HUES48 (cell line): ENCODE results near the gene ENPP3.

Experiments
- H3K27ac ChIP-seq: one replicate; pipeline ENCODE4 v1.7.0; 2013; ENCODE audit warnings: low read depth, low read length, inconsistent platforms
- H3K27me3 ChIP-seq: 2 replicates; pipeline ENCODE4 v1.6.1; 2013; ENCODE audit warnings: mild to moderate bottlenecking, low read length; ENCODE audit not compliant: control insufficient read depth, insufficient read depth
- H3K36me3 ChIP-seq: 2 replicates; pipeline ENCODE4 v1.6.1; 2013; ENCODE audit warnings: low read length; ENCODE audit not compliant: control insufficient read depth, insufficient read depth
- H3K4me1 ChIP-seq: 2 replicates; pipeline ENCODE4 v1.6.1; 2013; ENCODE audit warnings: mild to moderate bottlenecking, low read length; ENCODE audit not compliant: control insufficient read depth, insufficient read depth
- H3K4me3 ChIP-seq: 2 replicates; pipeline ENCODE4 v1.5.1; 2013; ENCODE audit warnings: mild to moderate bottlenecking, low read depth, low read length
- H3K9ac ChIP-seq: 2 replicates; pipeline ENCODE4 v1.6.1; 2013; ENCODE audit warnings: mild to moderate bottlenecking, low read depth, low read length, moderate library complexity
- H3K9me3 ChIP-seq: 2 replicates; pipeline ENCODE4 v1.6.1; 2013; ENCODE audit warnings: low read length; ENCODE audit not compliant: control insufficient read depth, insufficient read depth

ENPP3 gene

DNA sequence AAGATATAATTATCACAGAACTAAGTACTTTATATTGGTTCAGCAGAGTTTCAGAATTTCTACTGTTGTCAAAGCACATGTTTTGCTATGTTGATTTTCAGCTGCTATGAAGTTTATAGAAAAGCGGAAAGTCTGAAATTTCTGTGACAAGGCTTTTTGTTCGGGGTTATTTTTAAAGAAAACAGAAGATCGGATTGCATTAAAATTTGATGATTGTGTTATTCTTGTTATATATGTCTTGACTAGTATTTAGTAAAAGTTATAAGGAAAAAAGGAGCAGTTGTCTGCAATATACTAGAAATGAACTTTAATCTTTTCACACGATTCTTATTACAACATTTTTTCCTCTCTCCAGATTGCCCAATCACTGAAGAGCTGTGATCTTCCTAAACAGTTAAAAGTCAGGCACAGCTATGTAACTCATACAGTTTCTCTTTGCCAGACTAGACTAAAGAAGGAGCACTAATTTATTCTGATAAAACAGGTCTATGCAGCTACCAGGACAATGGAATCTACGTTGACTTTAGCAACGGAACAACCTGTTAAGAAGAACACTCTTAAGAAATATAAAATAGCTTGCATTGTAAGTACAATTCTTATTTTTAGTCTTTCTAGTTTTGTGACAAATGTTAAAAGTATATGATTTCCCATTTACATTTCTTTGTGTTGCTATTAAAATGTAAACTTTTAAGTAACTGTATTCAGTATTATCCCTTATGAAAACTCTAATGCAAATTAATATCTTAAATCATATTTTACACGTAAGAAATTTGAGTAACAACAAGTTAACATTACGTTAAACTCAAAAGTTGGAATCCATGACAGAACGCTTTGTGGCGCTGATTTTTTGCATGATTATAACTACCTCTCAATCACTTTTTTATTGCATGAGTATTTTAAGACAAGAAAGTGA, at the start of gene ENPP3:
Gene ENPP3, plus strand, starts transcription at position 423 of the 913 bp plus-strand sequence. Its CDS starts 83 bp downstream, at position 506.
- no peaks in the 10 kb centered on the region for H3K4me1 ChIP-seq
- H3K9me3 ChIP-seq = no peaks in the 10 kb centered on the region
- H3K9ac ChIP-seq = no peak within 1 kb of the TSS
- H3K27ac ChIP-seq = no peak within 1 kb of the TSS
- H3K4me3 ChIP-seq = no peak within 1 kb of the TSS
- H3K27me3 ChIP-seq = no peaks in the 10 kb centered on the region
- H3K36me3 ChIP-seq = no peaks in the 10 kb centered on the region

DNA sequence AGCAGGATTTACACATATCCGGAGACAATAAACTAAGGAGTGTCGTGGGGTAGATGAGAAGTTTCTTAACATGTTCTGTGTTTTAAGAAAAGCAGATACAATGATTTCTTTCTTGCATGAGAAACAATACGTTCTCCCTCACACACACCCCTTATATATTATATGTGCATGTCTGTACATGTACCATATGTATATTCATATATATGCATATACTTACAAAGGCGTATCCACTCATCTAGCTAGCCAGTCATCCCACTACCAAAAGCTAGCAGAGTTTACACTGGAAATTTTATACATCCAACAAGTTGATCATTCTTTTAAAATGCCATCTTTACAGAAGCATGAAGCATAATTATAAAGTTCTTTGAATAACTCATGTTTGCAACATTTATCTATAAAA, 49.2 kb upstream of the ENPP3 start:
- Histone ChIP-seq H3K27ac (no peak overlapping the region), H3K4me3 (no peak overlapping the region), H3K9me3 (no peaks in the 10 kb centered on the region), H3K27me3 (no peaks in the 10 kb centered on the region), H3K36me3 (peaks cover 73% of the 10 kb centered on the region), H3K4me1 (no peaks in the 10 kb centered on the region), H3K9ac (no peak overlapping the region)

DNA sequence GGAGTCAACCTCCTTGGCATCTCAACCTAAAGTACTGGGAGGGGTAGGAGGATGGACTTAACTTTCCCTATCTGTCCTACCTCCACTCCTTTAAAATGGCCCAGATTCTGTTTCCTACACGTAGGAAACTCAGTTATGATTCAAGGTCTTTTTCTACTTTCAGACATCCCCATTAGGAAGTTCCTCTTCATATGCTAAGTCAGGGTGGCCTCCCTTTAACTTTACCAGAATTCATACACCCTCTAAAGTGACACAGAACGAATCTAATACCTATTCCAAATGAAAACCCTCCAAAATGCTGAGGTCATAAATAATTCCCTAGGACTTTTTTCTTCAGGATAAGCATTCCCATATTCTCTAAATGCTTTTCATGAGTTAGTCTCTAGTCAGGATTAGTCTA, 48.5 kb upstream of the ENPP3 start:
- Histone ChIP-seq H3K27me3 (no peaks in the 10 kb centered on the region), H3K4me3 (no peak overlapping the region), H3K9ac (no peak overlapping the region), H3K27ac (no peak overlapping the region), H3K36me3 (peaks cover 73% of the 10 kb centered on the region), H3K4me1 (no peaks in the 10 kb centered on the region), H3K9me3 (no peaks in the 10 kb centered on the region)

DNA sequence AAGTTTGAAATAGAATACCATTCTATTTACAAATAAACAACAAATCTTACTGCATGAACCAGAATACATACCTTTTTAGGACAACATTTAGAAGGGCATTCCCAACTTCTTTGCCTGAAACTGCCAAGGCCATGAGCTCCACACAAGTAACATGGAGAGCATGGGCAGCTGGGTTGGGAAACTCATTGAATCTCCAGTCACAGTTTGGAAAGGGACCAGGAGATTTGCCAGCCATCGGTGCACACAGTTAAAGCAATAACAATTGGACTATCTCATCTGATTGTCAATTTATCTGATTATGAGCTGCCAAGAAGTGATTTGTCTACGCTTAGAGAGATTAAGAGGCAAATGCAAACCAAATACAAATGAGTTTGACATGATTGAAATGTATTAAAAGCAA, 44.2 kb upstream of the ENPP3 start:
- H3K9me3 ChIP-seq = no peaks in the 10 kb centered on the region
- no peaks in the 10 kb centered on the region for H3K27me3 ChIP-seq
- peaks cover 90% of the 10 kb centered on the region for H3K36me3 ChIP-seq
- H3K4me1 ChIP-seq = no peaks in the 10 kb centered on the region
- H3K4me3 ChIP-seq = no peak overlapping the region
- H3K9ac ChIP-seq = no peak overlapping the region
- H3K27ac ChIP-seq = no peak overlapping the region

DNA sequence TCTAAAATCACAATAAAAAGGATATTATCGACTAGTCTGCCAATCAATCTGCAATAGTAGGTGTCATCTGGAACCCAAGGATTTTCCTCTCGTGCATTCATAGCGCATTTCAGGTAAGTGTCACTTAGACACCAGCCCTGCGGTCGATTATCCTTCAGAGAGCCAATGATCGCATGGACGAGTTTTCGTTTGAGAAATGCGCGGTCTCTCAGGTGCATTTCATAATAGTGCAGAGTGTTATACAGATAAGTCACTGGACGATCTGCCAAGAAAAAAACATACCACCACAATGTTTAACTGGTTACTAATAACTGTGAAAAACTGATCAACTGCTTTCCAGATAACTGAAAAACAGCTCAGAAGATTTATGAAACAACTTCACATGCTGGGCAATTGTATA, 43.0 kb upstream of the ENPP3 start:
- Histone ChIP-seq H3K4me1 (no peaks in the 10 kb centered on the region), H3K36me3 (peaks cover 90% of the 10 kb centered on the region), H3K4me3 (no peak overlapping the region), H3K9ac (no peak overlapping the region), H3K27ac (no peak overlapping the region), H3K27me3 (no peaks in the 10 kb centered on the region), H3K9me3 (no peaks in the 10 kb centered on the region)

DNA sequence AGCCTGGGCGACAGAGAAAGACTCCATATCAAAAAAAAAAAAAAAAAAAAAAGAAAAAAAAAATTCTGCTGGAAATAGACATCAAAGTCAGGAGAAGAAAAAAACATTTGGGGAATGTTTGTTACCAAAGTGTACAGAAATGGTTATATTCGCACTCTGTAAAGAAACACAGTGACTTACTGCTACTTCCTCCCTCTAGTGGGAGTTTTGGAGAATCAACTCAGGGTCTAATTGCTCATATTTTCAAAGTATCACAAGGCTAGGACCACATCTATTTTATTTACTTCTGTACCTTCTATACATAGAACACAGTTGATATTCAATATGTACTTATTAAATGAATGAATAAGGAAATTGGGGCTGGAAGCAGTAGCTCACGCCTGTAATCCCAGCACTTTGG, 39.7 kb upstream of the ENPP3 start:
- peaks cover 95% of the 10 kb centered on the region for H3K36me3 ChIP-seq
- H3K4me3 ChIP-seq = no peak overlapping the region
- H3K9ac ChIP-seq = no peak overlapping the region
- H3K4me1 ChIP-seq = no peaks in the 10 kb centered on the region
- H3K27me3 ChIP-seq = no peaks in the 10 kb centered on the region
- no peak overlapping the region for H3K27ac ChIP-seq
- no peaks in the 10 kb centered on the region for H3K9me3 ChIP-seq

DNA sequence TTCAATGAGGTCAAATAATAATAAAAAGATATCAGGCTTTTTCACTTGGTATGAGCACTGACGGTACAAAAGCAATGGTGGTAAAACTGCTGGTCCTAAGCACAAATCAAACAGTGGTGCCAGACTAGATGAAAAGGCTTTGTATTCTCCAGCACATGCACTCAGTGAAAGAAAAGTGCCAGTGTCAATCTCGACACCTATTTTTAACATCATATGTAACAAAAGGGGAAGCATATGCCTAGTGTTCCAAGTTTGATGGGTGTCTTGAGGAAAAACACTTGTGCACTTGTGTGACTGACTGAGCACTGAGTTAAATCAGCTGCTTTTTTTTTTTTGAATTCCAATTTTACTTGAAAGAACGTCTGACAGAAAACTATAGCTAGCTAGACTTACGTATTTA, 36.4 kb upstream of the ENPP3 start:
- H3K36me3 ChIP-seq = peaks cover 95% of the 10 kb centered on the region
- no peaks in the 10 kb centered on the region for H3K9me3 ChIP-seq
- no peak overlapping the region for H3K4me3 ChIP-seq
- no peak overlapping the region for H3K27ac ChIP-seq
- H3K9ac ChIP-seq = no peak overlapping the region
- no peaks in the 10 kb centered on the region for H3K27me3 ChIP-seq
- no peaks in the 10 kb centered on the region for H3K4me1 ChIP-seq

DNA sequence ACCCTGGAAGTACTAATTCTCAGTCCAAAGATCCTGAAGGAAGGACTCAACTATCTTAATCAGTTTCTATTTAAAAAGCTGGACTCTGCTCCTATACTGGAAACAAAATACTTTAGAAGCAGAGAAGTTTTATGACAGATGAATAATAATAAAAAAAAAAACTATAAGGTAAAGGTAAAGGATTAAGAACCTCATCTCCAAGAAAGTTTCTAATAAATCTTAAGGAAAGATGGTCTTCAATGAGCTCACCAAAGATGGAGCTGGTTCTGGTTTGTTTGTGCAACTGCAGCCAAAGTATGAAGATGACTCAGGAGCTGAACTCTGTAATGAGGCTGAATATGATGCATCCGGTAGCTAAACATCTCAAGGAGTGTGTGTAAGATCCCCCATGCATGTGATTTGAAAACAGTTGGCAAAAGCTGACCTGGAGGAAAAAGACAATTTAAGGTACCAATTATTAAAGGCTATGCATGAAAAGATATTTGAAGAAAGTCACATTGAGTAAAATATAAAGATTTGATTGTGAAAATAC, 34.3 kb upstream of the ENPP3 start:
- H3K4me3 ChIP-seq = no peak overlapping the region
- H3K27me3 ChIP-seq = no peaks in the 10 kb centered on the region
- peaks cover 99% of the 10 kb centered on the region for H3K36me3 ChIP-seq
- H3K9ac ChIP-seq = no peak overlapping the region
- no peaks in the 10 kb centered on the region for H3K4me1 ChIP-seq
- no peak overlapping the region for H3K27ac ChIP-seq
- no peaks in the 10 kb centered on the region for H3K9me3 ChIP-seq

DNA sequence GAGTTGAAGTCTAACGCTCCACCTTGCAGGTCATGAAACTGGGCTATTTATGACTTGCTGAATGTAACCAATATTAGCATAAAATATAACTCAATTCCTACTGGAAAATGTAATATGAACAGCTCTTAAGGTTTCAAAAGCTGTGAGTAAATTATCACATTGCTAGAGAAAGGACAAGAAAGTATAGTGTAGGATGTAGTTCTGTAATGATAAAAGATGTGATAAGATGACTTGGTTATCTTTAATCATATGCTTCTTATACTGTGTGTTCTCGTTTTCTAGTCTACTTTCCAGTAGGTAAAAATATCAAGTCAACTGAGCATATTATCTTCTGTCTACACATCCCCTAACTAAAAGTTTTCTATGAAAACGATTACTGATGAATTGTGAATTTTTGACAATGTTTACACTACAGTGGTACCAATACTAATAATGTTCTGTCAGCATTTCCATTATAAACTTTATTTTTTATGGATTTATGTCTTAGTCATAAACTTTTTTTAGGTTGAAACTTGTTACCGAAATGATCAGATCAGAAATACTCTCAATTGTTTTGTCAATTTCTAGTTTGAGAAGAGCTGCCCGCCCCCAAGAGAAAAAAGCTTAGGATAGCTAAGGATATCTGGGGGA, 23.7 kb upstream of the ENPP3 start:
- H3K4me1 ChIP-seq = no peaks in the 10 kb centered on the region; the same call in 1 of the 2 replicates
- H3K27ac ChIP-seq = no peak overlapping the region
- no peak overlapping the region for H3K9ac ChIP-seq
- no peaks in the 10 kb centered on the region for H3K9me3 ChIP-seq
- peaks cover 85% of the 10 kb centered on the region for H3K36me3 ChIP-seq
- no peaks in the 10 kb centered on the region for H3K27me3 ChIP-seq
- H3K4me3 ChIP-seq = no peak overlapping the region

DNA sequence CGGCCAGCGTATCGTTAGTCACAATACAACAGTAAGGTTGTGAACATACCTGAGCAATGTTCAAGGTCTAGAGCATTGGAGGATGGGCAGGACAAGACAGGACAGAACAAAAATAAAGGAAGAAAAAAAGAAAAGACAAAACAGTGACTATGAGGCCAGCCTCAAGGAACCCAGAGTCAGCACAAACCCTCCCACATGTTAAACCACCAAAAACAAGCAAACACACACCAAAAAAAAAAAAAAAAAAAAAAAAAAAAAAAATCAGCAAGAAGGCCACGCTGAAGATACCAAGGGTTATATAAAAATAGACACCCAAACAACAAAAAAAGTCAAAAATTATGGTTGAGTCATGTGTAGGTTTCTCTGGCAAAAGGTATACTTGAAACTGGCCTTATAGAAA, 21.8 kb upstream of the ENPP3 start:
- H3K27me3 ChIP-seq = no peaks in the 10 kb centered on the region
- no peak overlapping the region for H3K27ac ChIP-seq
- no peaks in the 10 kb centered on the region; the same call in 1 of the 2 replicates for H3K4me1 ChIP-seq
- no peaks in the 10 kb centered on the region for H3K9me3 ChIP-seq
- H3K4me3 ChIP-seq = no peak overlapping the region
- H3K36me3 ChIP-seq = peaks cover 89% of the 10 kb centered on the region
- no peak overlapping the region for H3K9ac ChIP-seq
